Measurements from ENCODE around the gene TIGIT. TPM values are rescaled to one million over a fixed set of nuclear protein-coding genes. Genes with fewer than 3 reads are reported as not detected.

TIGIT gene
- total RNA-seq, 1 donor from 2014 or later = 3.7 TPM

DNA sequence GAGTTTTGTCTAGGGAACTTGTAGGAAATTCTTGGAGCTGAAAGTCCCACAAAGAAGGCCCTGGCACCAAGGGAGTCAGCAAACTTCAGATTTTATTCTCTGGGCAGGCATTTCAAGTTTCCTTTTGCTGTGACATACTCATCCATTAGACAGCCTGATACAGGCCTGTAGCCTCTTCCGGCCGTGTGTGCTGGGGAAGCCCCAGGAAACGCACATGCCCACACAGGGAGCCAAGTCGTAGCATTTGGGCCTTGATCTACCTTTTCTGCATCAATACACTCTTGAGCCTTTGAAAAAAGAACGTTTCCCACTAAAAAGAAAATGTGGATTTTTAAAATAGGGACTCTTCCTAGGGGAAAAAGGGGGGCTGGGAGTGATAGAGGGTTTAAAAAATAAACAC is 15.0 kb downstream of the TIGIT start:
- intact Hi-C loops (cut with micrococcal nuclease) = no loop called here

DNA sequence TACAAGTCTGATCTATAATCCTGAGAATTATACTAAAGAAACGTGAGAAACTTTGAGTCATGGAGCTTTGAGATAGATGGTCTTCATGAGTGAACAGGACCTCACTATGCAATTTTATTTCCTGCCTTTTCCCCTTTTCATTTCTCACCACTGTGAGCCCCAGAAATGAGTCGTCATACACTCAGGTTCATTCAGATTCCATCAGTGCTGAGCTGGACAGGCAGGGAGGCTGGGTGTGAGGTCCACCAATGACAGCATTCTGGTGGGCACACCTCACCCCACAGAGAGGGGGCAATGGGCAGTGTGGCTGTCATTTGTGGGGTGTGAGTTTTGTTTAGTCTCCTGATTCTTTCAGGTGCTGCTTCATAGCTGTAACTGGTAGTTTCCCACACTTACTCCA is 16.9 kb downstream of the TIGIT start:
- intact Hi-C loops (cut with micrococcal nuclease) = no loop called here

DNA sequence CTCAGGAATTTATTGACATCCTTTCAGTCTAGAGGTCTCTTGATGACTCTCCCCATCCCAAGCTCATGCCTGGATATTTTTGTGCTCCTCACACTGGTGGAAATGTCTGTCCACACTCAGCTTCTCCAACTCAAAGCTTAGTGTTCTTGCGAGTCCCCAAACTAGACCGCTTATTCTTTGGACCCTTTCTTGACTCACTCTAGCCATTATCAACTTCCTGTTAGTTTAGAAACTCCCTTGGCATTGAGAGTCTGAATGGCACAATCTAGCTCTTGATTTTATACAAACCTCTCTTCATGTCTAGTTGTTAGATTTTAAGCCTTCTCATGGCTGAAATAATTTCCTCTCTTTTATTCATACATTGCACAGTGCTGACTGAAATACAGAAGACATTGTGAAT is 19.6 kb downstream of the TIGIT start:
- intact Hi-C loops (cut with micrococcal nuclease) = no loop called here

DNA sequence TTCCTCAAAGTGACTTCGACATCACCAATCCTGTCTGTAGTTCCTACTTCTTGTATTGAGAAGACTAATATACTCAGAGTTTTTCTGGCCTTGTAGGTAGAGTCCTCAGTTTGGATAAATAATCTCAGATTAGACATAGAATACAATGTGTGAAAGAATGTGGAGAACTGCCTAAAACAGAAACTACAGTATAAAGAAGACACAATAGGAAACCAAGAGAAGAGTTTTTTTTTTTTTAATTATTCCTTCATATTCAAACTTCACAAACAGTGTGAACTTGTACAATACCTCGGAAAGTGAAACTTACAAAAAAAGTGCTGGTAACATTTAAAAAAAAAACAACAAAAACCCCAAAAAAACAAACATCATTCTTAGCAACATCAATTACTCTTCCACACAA is 20.5 kb downstream of the TIGIT start:
- intact Hi-C loops (cut with micrococcal nuclease) = no loop called here

DNA sequence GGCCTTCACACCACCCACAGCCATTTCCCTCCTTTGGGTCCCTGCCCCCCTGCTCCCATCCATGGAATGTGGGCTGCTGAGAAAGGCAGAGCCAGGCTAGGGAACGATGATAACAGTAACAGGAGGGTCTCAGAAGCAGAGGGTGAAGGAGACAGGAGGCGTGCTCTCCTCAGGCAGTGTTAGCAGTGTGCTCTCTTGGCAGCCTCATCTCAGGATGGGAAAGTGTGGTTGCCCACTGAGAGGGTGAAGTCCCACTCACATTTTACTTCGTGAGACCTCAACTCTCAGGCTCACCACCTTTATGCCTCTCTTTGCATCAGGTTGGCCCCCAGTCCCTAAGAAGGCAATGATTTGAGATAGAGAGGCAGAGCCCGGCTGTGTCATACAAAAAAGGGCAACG is 24.5 kb downstream of the TIGIT start:
- intact Hi-C loops (cut with micrococcal nuclease) = no loop called here

DNA sequence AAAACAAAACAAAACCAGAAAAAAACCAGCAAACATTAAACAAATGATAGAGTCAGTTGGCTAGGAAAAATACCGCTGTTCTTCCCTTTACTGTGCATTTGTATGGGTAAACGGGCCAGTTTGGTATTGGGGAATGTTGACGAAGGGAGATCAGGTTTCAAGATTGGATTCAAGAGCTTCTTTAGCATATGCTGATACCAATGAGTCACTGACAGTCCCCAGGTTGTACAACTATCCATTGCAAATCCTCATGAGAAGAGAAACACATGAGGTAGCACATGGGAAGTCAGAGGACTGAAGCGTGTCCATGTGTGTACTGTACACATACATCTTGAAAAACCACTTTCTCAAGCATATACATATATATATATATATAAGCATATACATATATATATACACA is 25.6 kb downstream of the TIGIT start:
- intact Hi-C loops (cut with micrococcal nuclease) = no loop called here

DNA sequence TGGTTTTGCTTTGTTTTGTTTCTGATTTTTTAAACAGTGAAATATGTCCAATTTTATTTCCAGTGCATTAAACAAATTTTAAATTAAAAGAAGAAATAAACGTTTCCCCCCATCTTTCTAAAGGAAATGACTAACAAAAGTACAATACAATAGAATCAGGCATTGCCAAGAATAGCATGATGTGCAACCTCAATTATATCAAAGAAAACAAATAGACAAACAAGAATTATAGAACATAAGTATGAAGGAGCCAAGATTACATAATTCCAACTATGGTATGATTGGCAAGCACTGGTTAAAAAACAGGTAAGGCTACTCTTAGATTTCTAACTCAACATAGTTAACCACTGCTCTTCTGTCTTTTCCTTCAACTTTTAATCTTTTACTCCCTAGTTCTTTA is 26.4 kb downstream of the TIGIT start:
- intact Hi-C loops (cut with micrococcal nuclease) = no loop called here

DNA sequence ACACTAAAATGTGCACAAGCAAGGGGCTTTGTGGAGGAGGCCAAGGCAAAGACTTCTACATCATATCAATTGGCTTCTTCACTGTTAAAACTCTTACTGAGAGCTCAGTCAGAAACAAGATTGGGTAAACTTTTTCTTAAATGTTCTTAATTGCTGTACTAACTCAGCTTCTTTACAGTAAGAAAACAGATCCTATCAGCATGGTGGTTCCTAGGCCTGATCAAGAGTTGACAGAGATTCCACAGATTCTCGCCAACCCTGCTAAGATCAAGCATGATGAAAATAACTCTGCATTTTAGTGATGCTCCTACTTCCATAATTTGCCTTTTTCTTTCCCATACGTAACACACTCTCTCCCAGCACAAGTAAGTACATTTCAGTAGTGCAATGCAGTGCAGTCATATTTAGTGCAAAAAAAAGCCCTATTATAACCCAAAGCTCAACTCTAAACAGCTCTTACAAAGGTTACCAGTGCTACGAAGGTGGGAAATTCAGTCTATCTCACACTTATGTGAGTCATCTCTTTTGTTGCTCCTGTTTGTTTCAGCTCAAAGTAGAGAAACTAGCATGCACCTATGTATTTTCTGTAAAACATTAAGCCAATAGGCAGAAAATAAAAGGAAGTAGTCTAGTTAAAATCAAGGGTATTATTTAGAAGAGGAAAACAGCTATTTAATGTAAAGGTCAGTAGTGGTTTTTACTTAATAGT is 29.9 kb downstream of the TIGIT start:
- intact Hi-C loops (cut with micrococcal nuclease) = no loop called here

DNA sequence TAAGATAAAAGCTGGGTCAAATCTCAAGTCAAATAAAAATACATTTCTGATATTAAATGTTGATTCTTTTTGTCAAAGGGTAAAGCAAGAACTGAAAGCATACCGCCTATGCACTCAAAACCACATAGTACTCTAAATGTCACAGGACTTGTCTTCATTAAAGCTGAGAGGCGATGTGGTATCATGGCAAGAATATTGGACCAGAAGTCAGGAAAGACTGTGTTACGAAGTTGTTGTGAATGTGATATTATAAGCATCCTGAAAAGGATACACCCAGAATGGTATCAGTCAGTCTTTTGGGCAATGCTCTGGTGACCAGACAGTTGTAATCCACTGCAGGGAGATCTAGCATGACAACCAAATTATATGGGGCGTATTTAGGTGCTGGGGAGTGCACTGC is 33.8 kb downstream of the TIGIT start:
- intact Hi-C loops (cut with micrococcal nuclease) = loop anchor here (5.0 kb wide), 2 partner anchors 35 to 105 kb away; partner anchors contain the start of gene TIGIT

DNA sequence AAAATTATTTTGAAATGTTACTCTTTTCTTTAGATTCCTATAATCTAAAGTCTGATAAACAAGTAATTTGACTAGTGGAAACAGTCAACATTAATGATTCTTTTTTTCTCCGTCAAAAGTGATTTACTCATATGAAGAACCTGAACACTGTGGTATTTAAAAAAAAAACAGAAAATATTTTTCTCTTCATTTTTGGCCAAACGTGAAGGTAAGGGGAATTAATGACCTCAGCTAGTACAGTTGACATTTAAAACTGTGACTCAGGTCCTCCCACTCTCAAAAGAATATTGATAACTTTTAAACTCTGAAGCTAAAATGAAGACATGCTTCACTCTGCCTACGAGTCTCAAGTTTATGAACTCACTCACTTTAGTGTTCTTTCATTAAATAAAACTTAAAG is 34.5 kb downstream of the TIGIT start:
- intact Hi-C loops (cut with micrococcal nuclease) = loop anchor here (5.0 kb wide), 2 partner anchors 36 to 106 kb away; partner anchors contain the start of gene TIGIT

DNA sequence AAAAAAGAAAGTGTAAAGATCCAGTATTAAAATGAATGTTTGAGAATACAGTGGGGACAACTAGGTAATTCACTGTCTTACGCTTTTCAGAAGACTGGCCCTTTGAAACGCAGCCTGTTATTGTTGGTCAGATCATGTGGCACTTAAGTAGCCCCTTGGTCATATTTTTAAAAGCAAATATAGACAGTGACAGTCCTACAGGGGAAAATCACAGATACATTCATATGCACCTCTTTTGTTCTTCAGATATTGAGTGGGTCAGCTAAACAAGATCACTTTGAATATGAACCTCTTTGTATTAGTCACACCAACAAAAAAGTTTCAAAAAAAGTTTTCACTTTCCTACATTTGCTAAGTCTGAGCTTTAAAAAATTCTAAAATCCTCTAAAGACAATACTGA is 36.0 kb downstream of the TIGIT start:
- intact Hi-C loops (cut with micrococcal nuclease) = loop anchor here (5.0 kb wide), 2 partner anchors 38 to 108 kb away; partner anchors contain the start of gene TIGIT

DNA sequence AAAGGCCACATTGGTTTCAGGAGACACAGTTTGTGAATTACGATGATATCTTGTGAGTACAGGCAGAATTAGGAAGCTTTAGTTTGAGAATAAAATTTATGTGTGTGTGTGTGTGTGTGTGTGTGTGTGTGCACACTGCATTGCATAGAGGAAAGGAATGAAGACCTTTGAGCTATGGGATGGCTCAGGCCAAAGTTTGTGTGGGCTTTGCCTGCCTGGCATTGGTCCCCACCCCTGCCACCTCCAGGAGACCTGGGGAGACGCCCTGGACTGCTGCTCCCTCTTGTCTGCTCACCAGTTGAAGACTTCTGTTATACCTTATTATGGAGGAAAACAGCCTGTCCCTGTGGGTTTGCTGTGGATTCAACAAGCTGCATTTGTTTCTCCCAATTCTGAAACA is 37.2 kb downstream of the TIGIT start:
- intact Hi-C loops (cut with micrococcal nuclease) = no loop called here

DNA sequence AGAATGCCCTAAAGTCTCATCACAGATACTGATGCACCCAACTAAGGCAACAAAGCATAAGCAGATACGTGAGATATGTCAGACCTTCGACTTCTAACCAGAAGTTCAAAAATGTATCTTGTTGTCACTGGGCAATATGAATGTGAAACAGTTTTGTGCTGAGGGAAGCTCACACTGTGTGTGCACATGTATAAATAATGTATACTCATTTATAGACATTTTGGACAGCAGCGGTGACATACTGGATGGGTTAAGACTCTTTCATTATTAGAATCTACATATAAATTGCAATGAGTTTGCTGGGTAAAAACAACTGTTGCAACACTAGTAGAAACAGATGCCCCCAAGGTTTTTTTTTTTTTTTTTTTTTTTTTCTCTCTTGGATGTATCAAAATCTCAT is 37.9 kb downstream of the TIGIT start:
- intact Hi-C loops (cut with micrococcal nuclease) = no loop called here

DNA sequence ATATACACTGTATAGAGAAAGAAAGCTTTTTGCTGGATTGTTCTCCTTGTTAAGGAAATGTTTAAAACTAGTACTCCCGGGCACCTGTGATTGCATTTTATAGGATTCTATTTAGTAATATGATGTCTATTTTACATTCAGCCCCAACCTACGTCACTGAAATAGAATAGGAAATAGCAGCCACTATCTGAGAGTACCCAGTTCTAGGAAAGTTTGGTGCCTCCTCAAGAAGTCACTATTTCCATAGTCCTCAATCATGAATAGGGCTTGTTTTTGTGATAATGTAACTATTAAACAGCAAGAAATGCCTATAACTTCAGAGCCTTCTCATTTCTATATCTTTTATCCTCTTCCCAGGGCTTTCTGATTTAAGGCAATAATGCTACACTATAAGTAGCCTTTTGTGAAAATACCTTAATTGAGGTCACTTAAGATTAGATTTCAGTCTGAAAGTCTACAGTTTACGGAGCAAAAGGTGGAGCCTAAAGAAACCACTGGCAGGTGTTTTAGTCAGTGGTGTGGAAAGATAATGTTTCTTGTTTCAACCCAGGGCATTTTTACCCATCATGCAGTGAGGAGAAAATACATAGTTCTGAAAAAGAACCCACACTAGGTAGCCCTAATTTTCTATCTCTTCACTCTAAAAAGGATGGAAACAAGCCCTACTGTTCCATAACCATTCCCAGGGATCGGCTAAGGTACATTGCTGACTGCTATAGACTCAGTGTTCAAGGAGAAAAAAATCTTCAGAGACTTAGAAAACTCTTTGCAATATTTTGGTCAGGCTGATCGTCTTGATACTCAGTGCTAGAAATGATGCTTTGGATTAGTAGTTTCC is 38.7 kb downstream of the TIGIT start:
- intact Hi-C loops (cut with micrococcal nuclease) = no loop called here

DNA sequence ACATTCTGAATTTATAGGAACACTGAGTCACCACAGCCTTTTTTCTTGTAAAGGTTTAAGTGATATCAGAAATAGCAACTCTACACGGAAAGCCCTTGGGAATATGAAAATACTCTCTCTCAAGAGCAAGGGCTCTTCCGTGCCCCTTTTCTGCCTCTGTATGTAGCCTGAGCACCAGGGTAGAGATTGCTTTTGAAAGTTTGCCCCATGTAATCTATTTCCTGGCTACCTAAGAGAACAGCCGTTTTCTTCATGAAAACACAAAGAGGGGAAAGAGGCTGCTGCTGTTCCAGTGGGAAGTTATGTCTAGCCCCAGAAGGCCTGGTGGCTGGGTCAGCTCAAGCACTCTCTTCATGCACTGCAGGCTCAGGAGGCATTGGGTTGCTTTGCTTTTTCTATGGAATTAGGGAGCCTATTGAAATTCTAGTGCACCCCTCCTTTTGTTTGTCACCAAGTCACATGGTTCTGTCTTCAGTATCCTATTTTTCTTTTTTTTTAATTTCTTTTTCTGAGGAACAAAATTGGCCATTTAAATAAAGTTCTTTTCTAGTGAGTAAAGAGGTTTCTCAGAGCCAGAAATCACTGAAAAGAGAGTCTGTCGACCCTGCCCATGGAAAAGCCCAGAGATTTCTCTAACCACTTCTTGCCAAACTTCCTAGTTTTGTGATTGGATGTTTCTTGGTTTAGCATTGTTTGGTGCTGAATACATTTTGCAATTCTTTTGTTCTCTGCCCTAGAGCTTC is 39.5 kb downstream of the TIGIT start:
- intact Hi-C loops (cut with micrococcal nuclease) = no loop called here

DNA sequence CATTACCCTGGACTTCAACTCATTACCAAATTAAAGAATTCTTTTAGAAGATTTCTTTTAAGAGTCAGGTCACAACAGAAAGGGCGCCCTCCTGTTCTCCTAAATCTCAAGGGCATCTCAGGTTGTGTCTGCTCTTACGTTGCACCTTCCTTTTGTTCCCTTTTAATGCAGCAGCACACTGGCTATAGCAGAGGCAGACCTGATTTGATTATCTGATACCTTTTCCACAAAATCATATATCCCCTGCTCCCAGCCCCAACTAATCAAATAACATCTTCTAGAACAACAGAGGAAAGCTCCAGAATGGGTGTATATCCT is 40.1 kb downstream of the TIGIT start:
- intact Hi-C loops (cut with micrococcal nuclease) = no loop called here

DNA sequence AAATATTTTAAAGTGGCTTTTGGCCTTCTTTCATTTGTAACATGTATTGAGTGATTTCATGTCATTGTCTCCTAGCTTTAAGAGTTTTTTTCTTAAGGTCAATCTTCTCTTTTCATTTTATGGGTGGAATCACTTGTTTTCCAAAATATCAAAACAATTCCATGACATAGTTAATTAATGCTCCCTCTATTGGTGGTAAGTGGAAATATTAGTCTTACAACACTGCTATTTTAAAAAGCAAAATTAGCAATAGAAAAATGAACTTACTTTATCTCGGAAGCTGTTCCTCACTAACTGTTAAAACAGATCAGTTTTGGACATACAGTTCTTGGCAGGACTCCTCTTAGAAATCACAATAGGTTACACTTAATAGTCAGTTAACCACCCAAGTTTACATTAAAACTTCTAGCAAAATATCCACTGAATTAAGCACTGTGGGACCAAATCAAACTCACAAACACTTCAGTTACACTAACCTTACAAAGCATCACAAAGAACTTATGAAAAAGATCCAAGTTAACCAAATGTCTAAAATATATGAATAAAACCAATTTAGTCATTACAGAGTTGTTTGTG is 42.4 kb downstream of the TIGIT start:
- intact Hi-C loops (cut with micrococcal nuclease) = loop anchor here (5.0 kb wide), 1 partner anchor 124 kb away; no protein-coding TSS in a partner anchor

DNA sequence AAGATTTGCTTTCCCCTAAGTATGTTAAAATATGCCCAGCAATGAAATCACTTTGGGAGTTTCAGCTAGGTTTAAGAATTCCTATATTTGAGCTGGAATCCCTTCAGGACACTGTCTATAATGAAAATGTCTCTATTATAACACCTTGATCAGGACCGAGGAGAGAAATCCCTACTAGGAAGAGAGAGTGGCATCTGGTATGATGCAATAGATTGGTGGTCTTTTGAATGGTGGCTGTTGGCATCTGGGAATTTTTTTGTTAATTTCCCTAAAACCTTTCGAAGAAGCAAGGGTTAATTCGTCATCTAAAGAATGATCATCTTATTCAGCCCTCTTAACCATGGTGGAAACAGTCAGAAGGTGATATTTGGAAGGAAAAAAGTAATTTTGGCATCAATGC is 43.0 kb downstream of the TIGIT start:
- intact Hi-C loops (cut with micrococcal nuclease) = loop anchor here (5.0 kb wide), 1 partner anchor 125 kb away; no protein-coding TSS in a partner anchor

DNA sequence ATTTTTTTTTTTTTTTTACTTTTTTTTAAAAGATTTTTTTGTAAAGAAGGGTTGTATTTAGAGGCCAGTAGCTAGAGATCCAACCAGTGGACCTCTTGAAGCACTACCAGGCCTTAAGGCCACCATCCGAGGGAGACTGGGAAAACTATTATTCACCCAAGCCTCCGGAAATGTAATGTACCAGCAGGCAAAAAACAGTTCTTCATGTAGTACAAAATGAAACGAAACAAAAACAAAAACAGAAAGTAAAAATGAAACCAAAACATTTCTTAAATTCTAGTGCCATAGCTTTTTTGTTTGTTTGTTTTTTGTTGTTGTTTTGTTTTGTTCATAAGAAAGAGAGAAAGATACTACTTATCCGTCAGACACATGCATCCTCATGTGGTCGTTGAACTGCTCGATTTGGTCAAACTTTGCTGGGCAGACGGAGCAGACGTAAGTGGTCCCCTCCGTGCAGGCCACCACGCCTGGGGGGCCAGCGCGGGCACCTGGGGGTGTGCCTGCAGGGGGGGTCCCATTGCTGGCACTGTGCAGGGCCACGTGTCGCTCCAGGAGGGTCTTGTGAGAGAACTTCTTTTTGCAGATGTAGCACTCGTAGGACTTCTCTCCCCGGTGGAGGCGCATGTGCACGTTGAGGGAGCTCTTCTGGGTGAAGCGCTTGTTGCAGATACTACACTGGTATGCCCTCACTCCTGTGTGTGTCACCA is 45.0 kb downstream of the TIGIT start:
- intact Hi-C loops (cut with micrococcal nuclease) = loop anchor here (5.0 kb wide), 1 partner anchor 127 kb away; no protein-coding TSS in a partner anchor

DNA sequence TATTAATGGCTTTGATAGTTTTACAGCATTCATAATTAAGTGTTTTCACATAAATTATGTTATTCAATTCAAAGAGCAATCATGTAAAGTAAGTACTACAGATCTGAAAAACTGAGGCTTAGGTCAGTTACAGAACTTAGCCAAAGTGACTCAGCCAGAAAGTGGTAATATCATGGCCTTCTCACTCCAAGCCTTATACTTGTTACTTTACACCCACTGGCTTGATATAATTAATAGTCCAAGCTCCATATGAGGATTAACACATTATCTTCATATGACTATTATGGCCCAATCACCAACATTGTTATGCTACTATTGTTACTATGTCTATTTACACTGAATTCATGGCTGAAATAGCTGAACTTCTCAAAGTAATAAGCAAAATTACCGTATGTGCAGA is 50.7 kb downstream of the TIGIT start:
- intact Hi-C loops (cut with micrococcal nuclease) = no loop called here

DNA sequence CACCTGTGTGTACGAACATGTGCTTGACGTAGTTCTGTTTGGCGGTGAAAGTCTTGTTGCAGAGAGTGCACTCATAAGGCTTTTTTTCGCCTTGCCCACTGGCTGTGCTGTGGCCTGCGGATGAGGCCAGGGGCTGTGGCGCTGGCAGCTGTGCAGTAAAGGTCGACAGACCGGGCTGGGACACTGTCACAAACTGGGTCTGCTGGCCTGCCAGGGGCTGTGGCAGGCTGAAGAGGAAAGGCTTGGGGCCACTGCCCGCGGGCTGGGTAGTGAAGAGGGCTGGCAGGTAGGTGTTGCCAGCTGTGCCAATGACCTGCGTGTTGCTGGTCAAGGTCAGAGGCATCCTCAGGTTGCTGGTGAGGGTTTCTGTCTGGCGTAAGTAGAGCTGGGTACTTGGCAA is 56.4 kb downstream of the TIGIT start:
- intact Hi-C loops (cut with micrococcal nuclease) = no loop called here

Measured in T-helper 2 cell treated with Interferon-gamma antibody and Interleukin-4, amounts not matched to agents 100 ng/mL and 5 ng/mL, for 36 hours (primary cell).